Esophagus squamous epithelium (tissue), 4 donors: ENCODE data around the gene LNPK.

Source experiments
- CTCF ChIP-seq, 6 experiments: fragments of 450-650 bp in 4 of 6; fragments of 200-600 bp in 2 of 6; sonication (generic) in 2 of 6; IDR thresholded peaks; one replicate each; pipeline ENCODE4 v1.5.1; 2016 to 2019; ENCODE audit warnings: antibody characterized with exemption in 6 of 6, mild to moderate bottlenecking in 4 of 6, moderate library complexity in 4 of 6
- POLR2A ChIP-seq, 4 donors: fragments of 450-650 bp; IDR thresholded peaks; one replicate each; pipeline ENCODE4 v1.6.1; 2017; ENCODE audit warnings: antibody characterized with exemption in 4 of 4, mild to moderate bottlenecking in 4 of 4, moderate library complexity in 3 of 4

DNA sequence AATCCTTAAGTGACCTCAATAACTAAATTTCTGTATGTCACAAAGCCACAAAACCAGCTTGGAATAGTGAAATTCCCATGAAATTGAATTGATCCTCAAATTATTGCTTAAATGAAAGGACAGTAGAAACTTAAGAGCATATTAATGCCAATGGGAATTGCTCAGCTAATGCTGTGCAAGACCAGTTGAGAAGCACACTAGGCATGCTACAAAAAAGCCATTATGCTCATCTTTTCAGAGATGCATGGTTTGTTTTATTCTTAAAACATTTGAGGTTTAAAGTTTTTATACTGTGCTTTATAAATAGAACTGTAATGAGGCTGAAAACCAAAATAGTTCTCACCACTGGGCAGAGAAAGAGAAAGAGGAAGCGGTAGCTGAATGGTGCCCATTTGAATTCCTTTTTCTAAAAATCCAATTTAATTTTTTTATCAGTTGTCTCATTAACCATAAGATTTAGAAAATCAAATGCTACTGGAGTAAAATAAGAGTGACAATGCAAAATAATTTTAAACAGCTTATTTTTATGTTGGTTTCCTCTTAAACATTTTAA is 98.6 kb downstream of the LNPK start:
- TF ChIP-seq CTCF (IDR thresholded peaks at IDR 0.05): no peak
- no peak for TF ChIP-seq POLR2A (IDR thresholded peaks at IDR 0.05)
